Colonic mucosa (tissue), 4 donors: ENCODE measurements around the gene ETNK1. TPM values are rescaled to one million over a fixed set of nuclear protein-coding genes. Genes with fewer than 3 reads are reported as not detected.
"Not testable (repeated sequence)": the region's sequence is repeated elsewhere in the genome, so short reads cannot be mapped to it uniquely, and the experiment has no call there.

Experiments
- DNase-seq: peaks from one replicate; pipeline ENCODE4 v3.0.0-alpha.2; 2020
- H3K27ac ChIP-seq: fragments of 200-600 bp; one replicate; pipeline ENCODE4 v1.8.0; 2021
- H3K27me3 ChIP-seq: fragments of 200-600 bp; one replicate; pipeline ENCODE4 v1.8.0; 2021
- H3K36me3 ChIP-seq: fragments of 200-600 bp; one replicate; pipeline ENCODE4 v1.8.0; 2021
- H3K4me1 ChIP-seq: fragments of 200-600 bp; one replicate; pipeline ENCODE4 v1.8.0; 2021; ENCODE audit warnings: mild to moderate bottlenecking
- H3K4me3 ChIP-seq: fragments of 200-600 bp; one replicate; pipeline ENCODE4 v1.8.0; 2021
- H3K9ac ChIP-seq, 2 donors: one replicate each; pipeline ENCODE4 v1.7.0; 2013; ENCODE audit warnings: control low read depth in 2 of 2, low read depth in 2 of 2, low read length in 2 of 2
- H3K9me3 ChIP-seq: fragments of 200-600 bp; one replicate; pipeline ENCODE4 v1.8.0; 2021
- CTCF ChIP-seq: fragments of 200-600 bp; IDR thresholded peaks from one replicate; pipeline ENCODE4 v1.8.0; 2022; ENCODE audit warnings: antibody characterized with exemption, mild to moderate bottlenecking
- intact Hi-C: fragments of 100-400 bp; cut with DNase I; formaldehyde crosslinking; loops from one replicate; pipeline ENCODE4 v1.14.1; 2022
- total RNA-seq, 2 donors: library from RNA; stranded (reverse); fragmentation: NEBNext Ultra II Directional in 1 of 2; extraction: Animal tissue kit (Norgen Biotek cat#: 25700) in 1 of 2; gene quantifications; one replicate each; pipeline ENCODE4 v1.2.1, GENCODE V29; 2021
- donor health status: healthy.
- donor health status: DM: no; HTN: no; CAD: no.
- donor health status: DM: no; HTN: no; CAD: no.

ETNK1 gene
- total RNA-seq, 2 donors from 2014 or later, result 82.4 to 115 TPM

GRCh38 chr12:22698576-22698975, 73.6 kb downstream of the ETNK1 start:
- no peak for DNase-seq
- Histone ChIP-seq H3K9me3 (no peaks in the 10 kb centered on the region), H3K27me3 (no peaks in the 10 kb centered on the region), H3K4me3 (no peak overlapping the region), H3K4me1 (no peaks in the 10 kb centered on the region), H3K36me3 (no peaks in the 10 kb centered on the region), H3K27ac (no peak overlapping the region), H3K9ac (no peak overlapping the region)
- intact Hi-C loops, result no loop called here
- TF ChIP-seq CTCF, result no peak

- H3K9ac ChIP-seq, H3K4me3 ChIP-seq, DNase-seq, H3K27me3 ChIP-seq, H3K9me3 ChIP-seq, intact Hi-C loops, H3K27ac ChIP-seq, H3K36me3 ChIP-seq, H3K4me1 ChIP-seq: not testable (repeated sequence)
These were observed 74.7 kb downstream of the ETNK1 start for GRCh38 chr12:22699705-22700104.

- Histone ChIP-seq H3K4me1 (no peaks in the 10 kb centered on the region), H3K27ac (no peak overlapping the region), H3K27me3 (no peaks in the 10 kb centered on the region), H3K4me3 (no peak overlapping the region), H3K9ac (no peak overlapping the region), H3K36me3 (no peaks in the 10 kb centered on the region), H3K9me3 (no peaks in the 10 kb centered on the region)
- no peak for TF ChIP-seq CTCF
- intact Hi-C loops, result no loop called here
- DNase-seq, result no peak
These were observed 75.1 kb downstream of the ETNK1 start for GRCh38 chr12:22700106-22700505.

GRCh38 chr12:22701216-22701809, 76.3 kb downstream of the ETNK1 start:
- H3K4me3 ChIP-seq, H3K27me3 ChIP-seq, H3K9ac ChIP-seq, DNase-seq, intact Hi-C loops, H3K4me1 ChIP-seq, H3K9me3 ChIP-seq, H3K36me3 ChIP-seq, H3K27ac ChIP-seq: not testable (repeated sequence)

GRCh38 chr12:22702690-22703089, 77.7 kb downstream of the ETNK1 start:
- Histone ChIP-seq H3K27ac (no peak overlapping the region), H3K36me3 (no peaks in the 10 kb centered on the region), H3K4me1 (no peaks in the 10 kb centered on the region), H3K9me3 (no peaks in the 10 kb centered on the region), H3K9ac (no peak overlapping the region), H3K27me3 (no peaks in the 10 kb centered on the region), H3K4me3 (no peak overlapping the region)
- no peak for TF ChIP-seq CTCF
- no peak for DNase-seq
- intact Hi-C loops, result no loop called here

GRCh38 chr12:22709292-22709691, 84.3 kb downstream of the ETNK1 start:
- Histone ChIP-seq H3K4me3 (no peak overlapping the region), H3K27me3 (no peaks in the 10 kb centered on the region), H3K27ac (no peak overlapping the region), H3K36me3 (no peaks in the 10 kb centered on the region), H3K4me1 (no peaks in the 10 kb centered on the region), H3K9ac (no peak overlapping the region), H3K9me3 (no peaks in the 10 kb centered on the region)
- intact Hi-C loops, result no loop called here
- DNase-seq, result no peak
- no peak for TF ChIP-seq CTCF
